Endothelial cell (in vitro differentiated cells): Measurements from ENCODE around the gene TMEM175. TPM values are rescaled to one million over a fixed set of nuclear protein-coding genes. Genes with fewer than 3 reads are reported as not detected.

Experiments used
- DNase-seq: peaks from one replicate; pipeline ENCODE4 v3.0.0; 2021; ENCODE audit warnings: low spot score
- H3K27ac Mint-ChIP-seq: one replicate; pipeline ENCODE4 v1.8.0; 2021; ENCODE audit warnings: mixed read lengths, inconsistent platforms; ENCODE audit not compliant: unreplicated experiment
- H3K27me3 Mint-ChIP-seq: one replicate; pipeline ENCODE4 v1.8.0; 2021; ENCODE audit warnings: mild to moderate bottlenecking, moderate library complexity, mixed read lengths, inconsistent platforms; ENCODE audit not compliant: unreplicated experiment
- H3K36me3 Mint-ChIP-seq: one replicate; pipeline ENCODE4 v1.8.0; 2021; ENCODE audit warnings: mild to moderate bottlenecking, low read depth, mixed read lengths, inconsistent platforms; ENCODE audit not compliant: unreplicated experiment
- H3K4me1 Mint-ChIP-seq: one replicate; pipeline ENCODE4 v1.8.0; 2021; ENCODE audit warnings: mild to moderate bottlenecking, mixed read lengths, inconsistent platforms; ENCODE audit not compliant: unreplicated experiment
- H3K4me3 Mint-ChIP-seq: one replicate; pipeline ENCODE4 v1.8.0; 2021; ENCODE audit warnings: mild to moderate bottlenecking, mixed read lengths, inconsistent platforms; ENCODE audit not compliant: unreplicated experiment
- H3K9me3 Mint-ChIP-seq: one replicate; pipeline ENCODE4 v1.8.0; 2021; ENCODE audit warnings: mixed read lengths, inconsistent platforms; ENCODE audit not compliant: unreplicated experiment
- CTCF ChIP-seq: fragments of 200-600 bp; sonication (generic); IDR thresholded peaks from one replicate; pipeline ENCODE4 v1.5.0; 2021; ENCODE audit warnings: antibody characterized with exemption; ENCODE audit not compliant: unreplicated experiment
- total RNA-seq: library from RNA; stranded (reverse); fragmentation: NEBNext Ultra II Directional; extraction: Animal tissue kit (Norgen Biotek cat#: 25700); gene quantifications from one replicate; pipeline ENCODE4 v1.2.1, GENCODE V29; 2021; ENCODE audit not compliant: unreplicated experiment

The TMEM175 gene
- total RNA-seq, 1 donor from 2014 or later: 31.4 TPM

DNA sequence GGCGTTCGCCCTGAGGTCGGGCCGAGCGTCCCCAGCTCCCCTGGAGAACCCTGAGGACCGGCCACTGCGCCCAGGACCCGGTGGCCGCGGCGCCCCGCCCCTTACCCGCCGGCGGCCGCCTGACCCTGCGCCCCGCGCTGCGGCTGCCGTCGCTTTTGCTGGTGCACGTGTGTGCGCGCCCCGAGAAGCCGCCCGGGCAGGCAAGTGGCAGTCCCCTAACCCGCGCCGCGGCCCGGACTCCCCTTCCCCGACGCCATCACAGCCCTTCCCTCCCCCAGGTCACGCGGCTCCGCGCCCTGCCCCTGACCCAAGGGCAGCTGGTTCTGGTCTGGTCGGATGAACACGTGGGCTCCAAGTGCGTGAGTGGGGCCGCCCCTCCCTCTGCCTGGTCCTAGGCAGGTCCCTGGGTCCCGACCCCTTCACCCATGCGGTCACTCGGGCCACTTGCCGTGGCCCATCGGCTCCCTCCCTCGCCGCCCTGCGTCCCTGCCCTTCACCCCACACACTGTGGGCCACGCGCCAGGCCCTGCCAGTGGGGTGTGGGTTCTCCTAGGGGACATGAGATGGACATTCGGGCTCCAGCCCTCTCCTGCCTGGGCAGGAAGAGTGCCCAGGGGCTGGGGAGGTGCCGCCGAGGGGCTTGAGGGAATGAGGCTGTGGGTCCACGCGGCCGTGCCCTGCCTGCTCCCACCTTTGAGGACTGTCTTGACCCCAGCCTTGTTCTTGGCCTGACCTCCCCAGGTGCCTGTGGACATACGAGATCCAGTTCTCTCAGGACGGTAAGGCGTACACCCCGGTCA lies 71.2 kb downstream of the TMEM175 start:
- Mint-ChIP-seq H3K36me3 (peaks cover 7% of the 10 kb centered on the region), H3K9me3 (no peaks in the 10 kb centered on the region), H3K4me3 (no peak overlapping the region), H3K4me1 (no peaks in the 10 kb centered on the region), H3K27me3 (peaks cover 41% of the 10 kb centered on the region), H3K27ac (no peak overlapping the region)
- no peak for TF ChIP-seq CTCF
- DNase-seq: no peak

DNA sequence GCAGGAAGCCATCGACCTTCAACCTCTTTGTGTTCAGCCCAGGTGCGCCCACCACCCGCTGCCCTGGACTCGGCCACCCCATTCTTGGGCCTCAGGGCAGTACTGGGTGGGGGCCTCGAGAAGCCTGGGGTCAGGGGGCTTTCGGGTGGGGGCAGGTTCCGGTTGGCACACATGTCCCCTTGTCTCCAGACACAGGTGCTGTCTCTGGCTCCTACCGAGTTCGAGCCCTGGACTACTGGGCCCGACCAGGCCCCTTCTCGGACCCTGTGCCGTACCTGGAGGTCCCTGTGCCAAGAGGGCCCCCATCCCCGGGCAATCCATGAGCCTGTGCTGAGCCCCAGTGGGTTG lies 71.8 kb downstream of the TMEM175 start:
- Mint-ChIP-seq H3K4me1 (no peaks in the 10 kb centered on the region), H3K4me3 (no peak overlapping the region), H3K36me3 (peaks cover 8% of the 10 kb centered on the region), H3K27me3 (peaks cover 41% of the 10 kb centered on the region), H3K9me3 (no peaks in the 10 kb centered on the region), H3K27ac (no peak overlapping the region)
- no peak for TF ChIP-seq CTCF
- DNase-seq: no peak

DNA sequence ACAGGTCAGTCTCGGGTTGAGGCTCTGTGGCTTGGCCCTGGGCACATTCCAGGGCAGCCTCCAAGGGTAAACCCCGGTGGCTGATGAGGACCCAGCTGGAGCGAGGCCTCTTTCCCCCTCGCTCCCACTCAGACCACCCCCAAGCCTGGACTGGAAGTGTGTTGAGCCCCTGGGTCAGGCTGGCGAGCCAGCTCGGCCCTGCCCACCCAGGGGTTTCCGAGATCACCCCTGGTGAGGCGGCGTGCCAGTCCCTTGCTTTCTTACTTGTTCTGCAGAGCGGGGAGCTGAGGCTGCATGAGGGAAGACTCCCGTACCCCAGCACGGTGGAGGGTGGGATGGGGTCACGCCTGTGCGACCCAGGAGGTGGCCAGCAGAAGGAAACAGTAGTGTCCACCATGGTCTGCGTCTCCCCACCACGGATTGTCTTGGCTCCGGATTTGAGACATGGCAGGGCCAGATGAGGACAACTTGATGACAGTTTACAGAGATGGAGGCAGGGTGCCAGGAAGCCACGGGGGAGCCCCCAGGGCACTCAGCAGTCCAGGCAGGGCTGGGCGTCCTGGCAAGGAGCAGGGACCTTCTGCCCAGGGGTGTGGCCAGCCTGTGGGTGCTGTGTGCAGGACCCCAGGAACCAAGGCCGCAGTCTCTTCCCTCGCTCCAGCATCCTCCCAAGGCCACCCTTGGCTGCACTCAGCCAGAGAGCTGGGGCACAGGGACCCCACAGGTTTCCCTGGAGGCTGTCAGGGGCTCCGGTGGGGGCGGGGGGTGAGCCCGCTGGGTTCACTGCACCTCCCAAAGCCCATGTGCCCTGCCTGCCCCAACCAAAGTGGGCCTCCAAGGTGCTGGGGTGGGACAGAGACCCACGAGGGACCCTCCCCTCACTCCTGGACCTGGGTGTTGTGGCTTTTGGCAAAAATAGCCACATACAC lies 72.6 kb downstream of the TMEM175 start:
- H3K4me3 Mint-ChIP-seq: no peak overlapping the region
- H3K36me3 Mint-ChIP-seq: peaks cover 8% of the 10 kb centered on the region
- no peak overlapping the region for H3K27ac Mint-ChIP-seq
- H3K27me3 Mint-ChIP-seq: peaks cover 38% of the 10 kb centered on the region
- no peak for TF ChIP-seq CTCF
- DNase-seq: no peak
- H3K9me3 Mint-ChIP-seq: no peaks in the 10 kb centered on the region
- no peaks in the 10 kb centered on the region for H3K4me1 Mint-ChIP-seq

DNA sequence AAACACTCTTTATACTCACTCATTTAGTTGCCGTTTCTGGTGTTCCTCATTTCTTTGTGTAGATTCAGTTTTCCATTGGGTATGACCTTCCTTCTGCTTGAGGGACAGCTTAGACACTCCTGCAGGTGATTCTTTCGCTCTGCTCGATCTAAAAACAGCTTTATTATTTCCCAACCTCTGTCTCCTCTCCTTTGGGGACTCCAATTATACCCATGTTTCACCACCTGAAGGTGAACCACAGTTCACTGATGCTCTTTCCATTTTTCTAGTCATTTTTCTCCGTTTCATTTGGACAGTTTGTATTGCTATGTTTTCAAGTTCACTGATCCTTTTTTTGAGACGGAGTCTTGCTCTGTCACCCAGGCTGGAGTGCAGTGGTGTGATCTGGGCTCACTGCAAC lies 74.6 kb downstream of the TMEM175 start:
- no peak for DNase-seq
- Mint-ChIP-seq H3K9me3 (no peaks in the 10 kb centered on the region), H3K27me3 (peaks cover 38% of the 10 kb centered on the region), H3K4me1 (no peaks in the 10 kb centered on the region), H3K36me3 (peaks cover 8% of the 10 kb centered on the region), H3K27ac (no peak overlapping the region), H3K4me3 (no peak overlapping the region)
- TF ChIP-seq CTCF: no peak

Other genes starting within 250 kb of the TMEM175 start
- gene SLC49A3, start 243.3 kb upstream of the TMEM175 start, total RNA-seq: 19.9 TPM
- 84.5 TPM for gene PCGF3, start 226.6 kb upstream of the TMEM175 start, total RNA-seq
- 0.46 TPM for gene CPLX1, start 106.3 kb upstream of the TMEM175 start, total RNA-seq
- gene GAK, start 144 bp upstream of the TMEM175 start, total RNA-seq: 112 TPM
- gene DGKQ, start 41.1 kb downstream of the TMEM175 start, total RNA-seq: 14.5 TPM
- gene IDUA, start 54.6 kb downstream of the TMEM175 start, total RNA-seq: 14.9 TPM
- not detected for gene SLC26A1, start 60.9 kb downstream of the TMEM175 start, total RNA-seq
- gene FGFRL1, start 79.2 kb downstream of the TMEM175 start, total RNA-seq: 5.2 TPM
- 3.3 TPM for gene RNF212, start 181.1 kb downstream of the TMEM175 start, total RNA-seq
- 0.97 TPM for gene SPON2, start 240.1 kb downstream of the TMEM175 start, total RNA-seq